HG02885 (cell line): ENCODE results near the gene CACNA2D1.

Source experiments
- ATAC-seq: cut with Tn5 transposase; IDR thresholded peaks from one replicate; pipeline ENCODE4 v1.9.1; 2021; ENCODE audit warnings: mild to moderate bottlenecking; ENCODE audit not compliant: unreplicated experiment, poor library complexity

Gene CACNA2D1

GRCh38 chr7:82293467-82293866 lies 150.1 kb downstream of the CACNA2D1 start:
- ATAC-seq: no peak

- no peak for ATAC-seq
Observed at GRCh38 chr7:82291931-82292330, 151.6 kb downstream of the CACNA2D1 start.

GRCh38 chr7:82289889-82290288 lies 153.7 kb downstream of the CACNA2D1 start:
- no peak for ATAC-seq

- ATAC-seq: no peak
Observed at GRCh38 chr7:82289152-82289535, 154.4 kb downstream of the CACNA2D1 start.

- no peak for ATAC-seq
Observed at GRCh38 chr7:82286798-82287140, 156.8 kb downstream of the CACNA2D1 start.

GRCh38 chr7:82286096-82286797 lies 157.3 kb downstream of the CACNA2D1 start:
- ATAC-seq: no peak

- ATAC-seq: no peak
Observed at GRCh38 chr7:82284936-82285519, 158.5 kb downstream of the CACNA2D1 start.

GRCh38 chr7:82275342-82275741 lies 168.2 kb downstream of the CACNA2D1 start:
- ATAC-seq: no peak

GRCh38 chr7:82274681-82275080 lies 168.9 kb downstream of the CACNA2D1 start:
- ATAC-seq: no peak

- ATAC-seq: no peak
Observed at GRCh38 chr7:82273886-82274285, 169.7 kb downstream of the CACNA2D1 start.

- ATAC-seq: no peak
Observed at GRCh38 chr7:82270870-82271269, 172.7 kb downstream of the CACNA2D1 start.

GRCh38 chr7:82268632-82269031 lies 174.9 kb downstream of the CACNA2D1 start:
- ATAC-seq: no peak

- no peak for ATAC-seq
Observed at GRCh38 chr7:82266081-82266480, 177.5 kb downstream of the CACNA2D1 start.

GRCh38 chr7:82264783-82265305 lies 178.7 kb downstream of the CACNA2D1 start:
- ATAC-seq: no peak

- no peak for ATAC-seq
Observed at GRCh38 chr7:82263920-82264782, 179.4 kb downstream of the CACNA2D1 start.

- ATAC-seq: no peak
Observed at GRCh38 chr7:82258181-82258580, 185.4 kb downstream of the CACNA2D1 start.

GRCh38 chr7:82257118-82257695 lies 186.4 kb downstream of the CACNA2D1 start:
- ATAC-seq: no peak

- no peak for ATAC-seq
Observed at GRCh38 chr7:82255706-82256105, 187.9 kb downstream of the CACNA2D1 start.

GRCh38 chr7:82250598-82250997 lies 193.0 kb downstream of the CACNA2D1 start:
- no peak for ATAC-seq

GRCh38 chr7:82249979-82250378 lies 193.6 kb downstream of the CACNA2D1 start:
- no peak for ATAC-seq
